Endothelial cell of umbilical vein (primary cell): Measurements from ENCODE around the gene PDE7B. TPM values are rescaled to one million over a fixed set of nuclear protein-coding genes. Genes with fewer than 3 reads are reported as not detected.

Source experiments
- BruUV-seq: library from RNA; stranded (reverse); fragments of 400-500 nt; replicated peaks from 2 replicates; lab custom pipeline; 2021; lab: Mats Ljungman, UMichigan
- CTCF ChIA-PET: fragments of 300-600, 350-600 bp; sonication (Branson Sonifier 250); formaldehyde crosslinking; loops from one replicate; lab custom pipeline; 2021; ENCODE audit warnings: antibody characterized with exemption, inconsistent platforms; lab: Charles Lee
- POLR2A ChIA-PET: fragments of 300-600, 350-600 bp; sonication (Branson Sonifier 250); formaldehyde crosslinking; loops from one replicate; lab custom pipeline; 2021; ENCODE audit warnings: antibody characterized with exemption, inconsistent platforms; lab: Charles Lee
- DNase-seq: peaks from one replicate; pipeline ENCODE4 v3.0.0-alpha.2; 2011; ENCODE audit warnings: low read depth, low spot score
- FAIRE-seq: peaks from 2 replicates; lab custom pipeline; 2011; peaks lifted over from hg19 to GRCh38; lab: Jason Lieb, UNC
- H2AFZ ChIP-seq: 2 replicates; pipeline ENCODE4 v1.6.0; 2012; ENCODE audit warnings: low read depth, low read length, control low read depth, inconsistent platforms
- H3K27ac ChIP-seq: 2 replicates; pipeline ENCODE4 v1.5.1; 2011; ENCODE audit warnings: low read depth, mild to moderate bottlenecking, control low read depth, low read length, moderate library complexity; ENCODE audit not compliant: insufficient read depth
- H3K27me3 ChIP-seq, 2 experiments: 2 replicates each; pipeline versions ENCODE4 v1.6.0 to v1.6.1; 2011; ENCODE audit warnings: low read length in 2 of 2, mixed read lengths in 1 of 2; ENCODE audit not compliant: control insufficient read depth in 2 of 2, insufficient read depth in 2 of 2
- H3K36me3 ChIP-seq, 2 experiments: 2 replicates in 1 of 2; 3 replicates in 1 of 2; pipeline ENCODE4 v1.5.1; 2011; ENCODE audit warnings: low read length in 2 of 2, mild to moderate bottlenecking in 1 of 2, moderate library complexity in 1 of 2; ENCODE audit not compliant: control insufficient read depth in 2 of 2, insufficient read depth in 2 of 2; ENCODE audit errors: extremely low read depth in 1 of 2
- H3K4me1 ChIP-seq: 3 replicates; pipeline ENCODE4 v1.5.1; 2011; ENCODE audit warnings: mild to moderate bottlenecking, low read length; ENCODE audit not compliant: control insufficient read depth, insufficient read depth; ENCODE audit errors: extremely low read depth
- H3K4me2 ChIP-seq: 2 replicates; pipeline ENCODE4 v1.6.1; 2011; ENCODE audit warnings: low read length, control low read depth, mixed read lengths; ENCODE audit not compliant: insufficient read depth
- H3K4me3 ChIP-seq, 3 experiments: fragments of 200-600 bp in 1 of 3; sonication (generic), shearing (Covaris generic) in 1 of 3; replicated peaks in 1 of 3; 2 replicates each; pipeline ENCODE4 v1.5.1; 2011 to 2016; ENCODE audit warnings: control low read depth in 3 of 3, low read length in 3 of 3, mild to moderate bottlenecking in 2 of 3, inconsistent platforms in 1 of 3, low read depth in 1 of 3, moderate library complexity in 1 of 3; ENCODE audit not compliant: insufficient read depth in 1 of 3
- H3K79me2 ChIP-seq: 2 replicates; pipeline ENCODE4 v1.6.0; 2012; ENCODE audit warnings: low read length, inconsistent platforms; ENCODE audit not compliant: control insufficient read depth, insufficient read depth
- H3K9ac ChIP-seq: replicated peaks from 2 replicates; pipeline ENCODE3; 2011; ENCODE audit warnings: low read length, control low read depth; ENCODE audit not compliant: insufficient read depth; ENCODE audit errors: extremely low read depth
- H3K9me1 ChIP-seq: replicated peaks from 3 replicates; pipeline ENCODE4 v1.6.0; 2011; ENCODE audit warnings: mild to moderate bottlenecking, low read length; ENCODE audit not compliant: control insufficient read depth, insufficient read depth; ENCODE audit errors: extremely low read depth
- H3K9me3 ChIP-seq: replicated peaks from 2 replicates; pipeline ENCODE4 v1.5.1; 2012; ENCODE audit warnings: low read length, inconsistent platforms; ENCODE audit not compliant: control insufficient read depth, insufficient read depth
- H4K20me1 ChIP-seq: replicated peaks from 2 replicates; pipeline ENCODE3; 2011; ENCODE audit warnings: mild to moderate bottlenecking, low read length; ENCODE audit not compliant: control insufficient read depth, insufficient read depth; ENCODE audit errors: extremely low read depth
- CTCF ChIP-seq, 2 donors: IDR thresholded peaks; 1 replicate in 1 of 2; 2 replicates in 1 of 2; pipeline ENCODE4 v1.5.1; 2011; ENCODE audit warnings: low read length in 2 of 2, mild to moderate bottlenecking in 2 of 2, moderate library complexity in 2 of 2, control low read depth in 1 of 2, inconsistent platforms in 1 of 2, low read depth in 1 of 2; ENCODE audit not compliant: insufficient read depth in 1 of 2; ENCODE audit errors: extremely low read depth in 1 of 2
- EZH2 ChIP-seq: IDR thresholded peaks from 2 replicates; pipeline ENCODE4 v1.6.1; 2012; ENCODE audit warnings: borderline replicate concordance, low read depth, mild to moderate bottlenecking, moderate library complexity, low read length, inconsistent platforms; ENCODE audit not compliant: severe bottlenecking
- FOS ChIP-seq: IDR thresholded peaks from 2 replicates; pipeline ENCODE4 v1.6.1; 2011; ENCODE audit warnings: mild to moderate bottlenecking, low read length, moderate library complexity, borderline replicate concordance; ENCODE audit not compliant: insufficient read depth
- GATA2 ChIP-seq: IDR thresholded peaks from 2 replicates; pipeline ENCODE4 v1.7.0; 2011; ENCODE audit warnings: low read depth, mild to moderate bottlenecking, moderate library complexity, mixed read lengths, low read length; ENCODE audit not compliant: insufficient read length, insufficient read depth
- JUN ChIP-seq: IDR thresholded peaks from 2 replicates; pipeline ENCODE4 v1.6.1; 2011; ENCODE audit warnings: borderline replicate concordance, low read depth; ENCODE audit not compliant: insufficient read length, insufficient read depth
- MYC ChIP-seq: IDR thresholded peaks from one replicate; pipeline ENCODE4 v1.6.1; 2011; ENCODE audit warnings: mild to moderate bottlenecking, low read depth, low read length
- POLR2A ChIP-seq: IDR thresholded peaks from 2 replicates; pipeline ENCODE4 v1.6.1; 2012; ENCODE audit warnings: low read depth, mild to moderate bottlenecking, control low read depth, low read length
- POLR2AphosphoS5 ChIP-seq: IDR thresholded peaks from 2 replicates; pipeline ENCODE4 v1.6.1; 2012; ENCODE audit warnings: low read depth, mild to moderate bottlenecking, control low read depth, low read length, moderate library complexity; ENCODE audit not compliant: insufficient read depth
- dilution Hi-C: fragments of 300-500 bp; cut with MboI; formaldehyde crosslinking; loops from one replicate; pipeline ENCODE4 v1.15.0; 2019; ENCODE audit warnings: low sequenced_read_pairs; ENCODE audit not compliant: extremely low pct_ligation_motif_present
- intact Hi-C: fragments of 100-400 bp; cut with micrococcal nuclease; formaldehyde crosslinking; loops from one replicate; pipeline ENCODE4 v1.10.0; 2022
- polyA plus RNA-seq, 4 experiments: library from polyadenylated mRNA; depleted of rRNA in 3 of 4; stranded (reverse) in 3 of 4; unstranded in 1 of 4; fragments of >200 nt; gene quantifications; 2 replicates each; pipeline versions ENCODE4 v1.2.1 to v1.2.3, GENCODE V29; 2011 to 2012; ENCODE audit warnings: missing spikeins in 1 of 4
- total RNA-seq: library from RNA; stranded (reverse); gene quantifications from 2 replicates; pipeline ENCODE4 v1.2.3, GENCODE V29; 2021
- TF ChIP-seq, protein P1 (sequence below): IDR thresholded peaks from 2 replicates; pipeline ENCODE4 v1.6.1; 2011; ENCODE audit not compliant: insufficient read depth, insufficient read length

The PDE7B gene
- total and polyA plus RNA-seq, 2 donors (not counting 3 experiments of a cell fraction or from before 2014, with no cell fraction given): 20.6 to 25.1 TPM

- ChIA-PET CTCF (no interaction called here), POLR2A (no interaction called here)
- dilution Hi-C loops (no loop called here), intact Hi-C loops (no loop called here)
- Histone ChIP-seq H3K27me3 (no peaks in the 10 kb centered on the region), H3K36me3 (no peaks in the 10 kb centered on the region), H3K9ac (no peak overlapping the region), H3K4me2 (no peak overlapping the region), H3K27ac (no peak overlapping the region), H3K4me1 (no peaks in the 10 kb centered on the region), H2AFZ (no peak overlapping the region), H3K9me3 (no peaks in the 10 kb centered on the region), H4K20me1 (no peaks in the 10 kb centered on the region), H3K9me1 (no peaks in the 10 kb centered on the region), H3K79me2 (no peaks in the 10 kb centered on the region), H3K4me3 (no peak overlapping the region)
- BruUV-seq: no TSS peak
- TF ChIP-seq POLR2A: no peak
- TF ChIP-seq MYC: no peak
- TF ChIP-seq GATA2: no peak
- TF ChIP-seq JUN: no peak
- TF ChIP-seq, protein P1, sequence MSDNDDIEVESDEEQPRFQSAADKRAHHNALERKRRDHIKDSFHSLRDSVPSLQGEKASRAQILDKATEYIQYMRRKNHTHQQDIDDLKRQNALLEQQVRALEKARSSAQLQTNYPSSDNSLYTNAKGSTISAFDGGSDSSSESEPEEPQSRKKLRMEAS: no peak
- TF ChIP-seq FOS: no peak
- TF ChIP-seq CTCF (IDR thresholded peaks at IDR 0.05; ENCODE audit: extremely low read depth in 1 of 2, insufficient read depth in 1 of 2, low read depth in 1 of 2, low read length in 2 of 2): no peak
- no peak for TF ChIP-seq EZH2
- no peak for TF ChIP-seq POLR2AphosphoS5
- FAIRE-seq (no peak), DNase-seq (no peak)
Observed at GRCh38 chr6:135895231-135895911, 43.9 kb downstream of the PDE7B start.
